A549 (cell line): ENCODE results near the gene BBS4. TPM values are rescaled to one million over a fixed set of nuclear protein-coding genes. Genes with fewer than 3 reads are reported as not detected.

ENCODE experiments used
- ATAC-seq, 2 experiments: fragments of 200-7000 bp in 1 of 2; fragments of >200 bp in 1 of 2; cut with Nextera tagmentation in 1 of 2; cut with Tn5 transposase in 1 of 2; 3 replicates each; pipeline versions ENCODE4 v1.8.0 to v1.9.1; 2018 to 2020; ENCODE audit warnings: mild to moderate bottlenecking in 1 of 2, moderate library complexity in 1 of 2
- CTCF ChIA-PET: fragments of 300-600 bp; sonication (Branson Sonifier 250); formaldehyde crosslinking; extraction: SDS; loops from one replicate; lab custom pipeline; 2021; ENCODE audit warnings: antibody characterized with exemption, inconsistent platforms; lab: Yijun Ruan, JAX
- POLR2A ChIA-PET: fragments of 350-600 bp; formaldehyde crosslinking; extraction: SDS; loops from one replicate; lab custom pipeline; 2021; ENCODE audit warnings: antibody characterized with exemption, inconsistent platforms; lab: Yijun Ruan, JAX
- DNase-seq, 2 experiments: peaks; one replicate each; pipeline versions ENCODE4 v3.0.0 to v3.0.0-alpha.2; 2011 to 2016; ENCODE audit warnings: low read depth in 1 of 2, low spot score in 1 of 2
- FAIRE-seq: peaks from 2 replicates; lab custom pipeline; 2011; peaks lifted over from hg19 to GRCh38; lab: Jason Lieb, UNC
- H3K27ac ChIP-seq, 2 experiments: fragments of >200 bp; sonication (Bioruptor Twin); formaldehyde crosslinking; 3 replicates each; pipeline ENCODE4 v1.5.1; 2016 to 2017
- H3K4me1 ChIP-seq: fragments of >200 bp; sonication (Bioruptor Twin); formaldehyde crosslinking; 3 replicates; pipeline ENCODE4 v1.6.1; 2016
- H3K4me2 ChIP-seq: fragments of >200 bp; sonication (Bioruptor Twin); formaldehyde crosslinking; 3 replicates; pipeline ENCODE4 v1.6.1; 2016
- H3K4me3 ChIP-seq: fragments of >200 bp; sonication (Bioruptor Twin); formaldehyde crosslinking; 3 replicates; pipeline ENCODE4 v1.5.1; 2016
- H3K9me3 ChIP-seq: fragments of >200 bp; sonication (Bioruptor Twin); formaldehyde crosslinking; 3 replicates; pipeline ENCODE4 v1.6.1; 2016
- ATOH8 ChIP-seq: fragments of 250-450 bp; sonication (Bioruptor Pico); IDR thresholded peaks from 2 replicates; pipeline ENCODE4 v1.5.0; 2020; ENCODE audit warnings: low read depth, mild to moderate bottlenecking, moderate library complexity
- CHD2 ChIP-seq: fragments of 150-350 bp; IDR thresholded peaks from 2 replicates; pipeline ENCODE4 v1.6.1; 2014; ENCODE audit warnings: low read length; ENCODE audit not compliant: partially characterized antibody
- EHF ChIP-seq: fragments of 250-450 bp; sonication (Bioruptor Pico); IDR thresholded peaks from 2 replicates; pipeline ENCODE4 v1.5.0; 2020; ENCODE audit warnings: mild to moderate bottlenecking
- ESRRA ChIP-seq: fragments of 150-350 bp; IDR thresholded peaks from 2 replicates; pipeline ENCODE4 v1.6.1; 2014; ENCODE audit warnings: mild to moderate bottlenecking, low read length, borderline replicate concordance
- FOSB ChIP-seq: fragments of 250-450 bp; sonication (Bioruptor Pico); IDR thresholded peaks from 2 replicates; pipeline ENCODE4 v1.5.0; 2020; ENCODE audit warnings: mild to moderate bottlenecking, moderate library complexity
- FOXS1 ChIP-seq: fragments of 250-450 bp; sonication (Bioruptor Pico); IDR thresholded peaks from 2 replicates; pipeline ENCODE4 v1.5.0; 2020; ENCODE audit warnings: mild to moderate bottlenecking, moderate library complexity
- HMGXB4 ChIP-seq: fragments of 250-450 bp; sonication (Bioruptor Pico); IDR thresholded peaks from 2 replicates; pipeline ENCODE4 v1.5.0; 2021; ENCODE audit warnings: mild to moderate bottlenecking, moderate library complexity, borderline replicate concordance
- HOXA7 ChIP-seq: fragments of 250-450 bp; sonication (Bioruptor Pico); IDR thresholded peaks from 2 replicates; pipeline ENCODE4 v1.5.0; 2020; ENCODE audit warnings: mild to moderate bottlenecking, moderate library complexity
- JUN ChIP-seq, 2 experiments: fragments of >200 bp; sonication (Bioruptor Twin); formaldehyde crosslinking; IDR thresholded peaks; 2 replicates in 1 of 2; 3 replicates in 1 of 2; pipeline ENCODE4 v1.6.1; 2016 to 2017
- MAZ ChIP-seq: fragments of 150-350 bp; IDR thresholded peaks from 2 replicates; pipeline ENCODE4 v1.6.1; 2014; ENCODE audit warnings: antibody characterized with exemption, low read depth, low read length, borderline replicate concordance
- POLR2AphosphoS2 ChIP-seq: conservative IDR thresholded peaks from 2 replicates; pipeline ENCODE4 v1.6.1; 2012; ENCODE audit warnings: low read length, improper control_type of control experiment, inconsistent platforms
- RARB ChIP-seq: fragments of 250-450 bp; sonication (Bioruptor Pico); IDR thresholded peaks from 2 replicates; pipeline ENCODE4 v1.8.0; 2021; ENCODE audit warnings: mild to moderate bottlenecking, moderate library complexity
- RNF2 ChIP-seq: fragments of 200-600 bp; sonication (generic); IDR thresholded peaks from 2 replicates; pipeline ENCODE4 v1.6.1; 2016; ENCODE audit warnings: low read depth, mild to moderate bottlenecking, antibody characterized with exemption, moderate library complexity, borderline replicate concordance
- SREBF2 ChIP-seq: fragments of 450-650 bp; IDR thresholded peaks from 2 replicates; pipeline ENCODE4 v1.6.1; 2014; ENCODE audit warnings: mild to moderate bottlenecking, moderate library complexity
- ZNF302 ChIP-seq: fragments of 250-450 bp; sonication (Bioruptor Pico); IDR thresholded peaks from 2 replicates; pipeline ENCODE4 v1.9.0; 2021; ENCODE audit warnings: inconsistent platforms, mild to moderate bottlenecking, moderate library complexity
- WGBS: methylation state at CpG from one replicate; pipeline ENCODE4 v1.1.6; 2017; ENCODE audit errors: missing lambda C conversion rate; 5-methylcytosine and 5-hydroxymethylcytosine counted together
- polyA plus RNA-seq, 4 experiments: library from polyadenylated mRNA; depleted of rRNA in 3 of 4; stranded (reverse); fragments of >200 nt; fragmentation: RNase III in 1 of 4; extraction: RNeasy Plus Mini Kit Qiagen cat#74134 plus additional on column Dnase treatment in 1 of 4; gene quantifications; 2 replicates in 3 of 4; 3 replicates in 1 of 4; pipeline ENCODE4 v1.2.3, GENCODE V29; 2011 to 2017
- TF ChIP-seq, protein P1 (sequence below): fragments of 200-600 bp; sonication (generic); IDR thresholded peaks from 2 replicates; pipeline ENCODE4 v1.6.1; 2016; ENCODE audit warnings: antibody characterized with exemption, mild to moderate bottlenecking, moderate library complexity
- TF ChIP-seq, protein P2 (sequence below): fragments of >200 bp; sonication (Bioruptor Twin); formaldehyde crosslinking; IDR thresholded peaks from 3 replicates; pipeline ENCODE4 v1.6.1; 2016
- TF ChIP-seq, protein P3 (sequence below): fragments of >200 bp; sonication (Bioruptor Twin); formaldehyde crosslinking; IDR thresholded peaks from 3 replicates; pipeline ENCODE4 v1.5.1; 2016

BBS4 gene
- polyA plus RNA-seq, 2 of the 4 experiments (the other 2 are of a cell fraction), result 22.6 to 40.4 TPM

- Histone ChIP-seq H3K4me1 (peaks cover 16% of the 10 kb centered on the region), H3K4me2 (no peak overlapping the region), H3K9me3 (no peaks in the 10 kb centered on the region), H3K27ac (no peak overlapping the region), H3K4me3 (no peak overlapping the region)
- WGBS, result 85% methylated on average over 4 of the region's 4 CpGs
- DNase-seq (no peak), FAIRE-seq (no peak), ATAC-seq (no peak)
- CTCF ChIA-PET, result interaction anchor here (0.5 to 3.4 kb wide), 9 partner anchors 8 to 296 kb away, joined by 3 to 27 read pairs (median 5); partner anchors contain the start of gene NEO1
- POLR2A ChIA-PET, result no interaction called here
- TF ChIP-seq MAZ (no peak), CHD2 (no peak), ESRRA (no peak), HMGXB4 (CRISPR knock-in tag) (no peak), ATOH8 (CRISPR knock-in tag) (no peak), ZNF302 (CRISPR knock-in tag) (no peak), RNF2 (no peak), POLR2AphosphoS2 (no peak), RARB (no peak), EHF (CRISPR knock-in tag) (no peak), FOXS1 (no peak), SREBF2 (no peak), FOSB (CRISPR knock-in tag) (no peak), JUN (IDR thresholded peaks at IDR 0.05) (no peak), HOXA7 (CRISPR knock-in tag) (no peak)
- TF ChIP-seq, protein P1, sequence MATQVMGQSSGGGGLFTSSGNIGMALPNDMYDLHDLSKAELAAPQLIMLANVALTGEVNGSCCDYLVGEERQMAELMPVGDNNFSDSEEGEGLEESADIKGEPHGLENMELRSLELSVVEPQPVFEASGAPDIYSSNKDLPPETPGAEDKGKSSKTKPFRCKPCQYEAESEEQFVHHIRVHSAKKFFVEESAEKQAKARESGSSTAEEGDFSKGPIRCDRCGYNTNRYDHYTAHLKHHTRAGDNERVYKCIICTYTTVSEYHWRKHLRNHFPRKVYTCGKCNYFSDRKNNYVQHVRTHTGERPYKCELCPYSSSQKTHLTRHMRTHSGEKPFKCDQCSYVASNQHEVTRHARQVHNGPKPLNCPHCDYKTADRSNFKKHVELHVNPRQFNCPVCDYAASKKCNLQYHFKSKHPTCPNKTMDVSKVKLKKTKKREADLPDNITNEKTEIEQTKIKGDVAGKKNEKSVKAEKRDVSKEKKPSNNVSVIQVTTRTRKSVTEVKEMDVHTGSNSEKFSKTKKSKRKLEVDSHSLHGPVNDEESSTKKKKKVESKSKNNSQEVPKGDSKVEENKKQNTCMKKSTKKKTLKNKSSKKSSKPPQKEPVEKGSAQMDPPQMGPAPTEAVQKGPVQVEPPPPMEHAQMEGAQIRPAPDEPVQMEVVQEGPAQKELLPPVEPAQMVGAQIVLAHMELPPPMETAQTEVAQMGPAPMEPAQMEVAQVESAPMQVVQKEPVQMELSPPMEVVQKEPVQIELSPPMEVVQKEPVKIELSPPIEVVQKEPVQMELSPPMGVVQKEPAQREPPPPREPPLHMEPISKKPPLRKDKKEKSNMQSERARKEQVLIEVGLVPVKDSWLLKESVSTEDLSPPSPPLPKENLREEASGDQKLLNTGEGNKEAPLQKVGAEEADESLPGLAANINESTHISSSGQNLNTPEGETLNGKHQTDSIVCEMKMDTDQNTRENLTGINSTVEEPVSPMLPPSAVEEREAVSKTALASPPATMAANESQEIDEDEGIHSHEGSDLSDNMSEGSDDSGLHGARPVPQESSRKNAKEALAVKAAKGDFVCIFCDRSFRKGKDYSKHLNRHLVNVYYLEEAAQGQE, result no peak
- TF ChIP-seq, protein P2, sequence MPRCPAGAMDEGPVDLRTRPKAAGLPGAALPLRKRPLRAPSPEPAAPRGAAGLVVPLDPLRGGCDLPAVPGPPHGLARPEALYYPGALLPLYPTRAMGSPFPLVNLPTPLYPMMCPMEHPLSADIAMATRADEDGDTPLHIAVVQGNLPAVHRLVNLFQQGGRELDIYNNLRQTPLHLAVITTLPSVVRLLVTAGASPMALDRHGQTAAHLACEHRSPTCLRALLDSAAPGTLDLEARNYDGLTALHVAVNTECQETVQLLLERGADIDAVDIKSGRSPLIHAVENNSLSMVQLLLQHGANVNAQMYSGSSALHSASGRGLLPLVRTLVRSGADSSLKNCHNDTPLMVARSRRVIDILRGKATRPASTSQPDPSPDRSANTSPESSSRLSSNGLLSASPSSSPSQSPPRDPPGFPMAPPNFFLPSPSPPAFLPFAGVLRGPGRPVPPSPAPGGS, result no peak
- TF ChIP-seq, protein P3, sequence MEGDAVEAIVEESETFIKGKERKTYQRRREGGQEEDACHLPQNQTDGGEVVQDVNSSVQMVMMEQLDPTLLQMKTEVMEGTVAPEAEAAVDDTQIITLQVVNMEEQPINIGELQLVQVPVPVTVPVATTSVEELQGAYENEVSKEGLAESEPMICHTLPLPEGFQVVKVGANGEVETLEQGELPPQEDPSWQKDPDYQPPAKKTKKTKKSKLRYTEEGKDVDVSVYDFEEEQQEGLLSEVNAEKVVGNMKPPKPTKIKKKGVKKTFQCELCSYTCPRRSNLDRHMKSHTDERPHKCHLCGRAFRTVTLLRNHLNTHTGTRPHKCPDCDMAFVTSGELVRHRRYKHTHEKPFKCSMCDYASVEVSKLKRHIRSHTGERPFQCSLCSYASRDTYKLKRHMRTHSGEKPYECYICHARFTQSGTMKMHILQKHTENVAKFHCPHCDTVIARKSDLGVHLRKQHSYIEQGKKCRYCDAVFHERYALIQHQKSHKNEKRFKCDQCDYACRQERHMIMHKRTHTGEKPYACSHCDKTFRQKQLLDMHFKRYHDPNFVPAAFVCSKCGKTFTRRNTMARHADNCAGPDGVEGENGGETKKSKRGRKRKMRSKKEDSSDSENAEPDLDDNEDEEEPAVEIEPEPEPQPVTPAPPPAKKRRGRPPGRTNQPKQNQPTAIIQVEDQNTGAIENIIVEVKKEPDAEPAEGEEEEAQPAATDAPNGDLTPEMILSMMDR, result no peak
Observed at GRCh38 chr15:72786242-72786641, 100.2 kb downstream of the BBS4 start.
